Cardiac atrium fibroblast (primary cell): ENCODE data around the gene NCOR2. TPM values are rescaled to one million over a fixed set of nuclear protein-coding genes. Genes with fewer than 3 reads are reported as not detected.

Experiments used
- total RNA-seq: library from RNA; depleted of rRNA; stranded (reverse); fragments of >200 nt; gene quantifications from 2 replicates; pipeline ENCODE4 v1.2.3, GENCODE V29; 2015

The NCOR2 gene
- total RNA-seq = 47.8 and 70.8 TPM in 2 replicates

GRCh38 chr12:124566997-124567672 lies at the start of gene NCOR2:
NCOR2 (minus strand) TSS chr12:124567612; CDS start chr12:124495251, 72,361 bp downstream.

